HEK293 (cell line): ENCODE measurements around the gene SOX13.

Source experiments
- CTCF ChIA-PET: fragments of 350-600 bp; formaldehyde crosslinking; extraction: SDS; loops from one replicate; lab custom pipeline; 2021; ENCODE audit warnings: antibody characterized with exemption; lab: Yijun Ruan, JAX
- POLR2A ChIA-PET: fragments of 300-600 bp; formaldehyde crosslinking; extraction: SDS; loops from one replicate; lab custom pipeline; 2020; ENCODE audit warnings: antibody characterized with exemption, inconsistent platforms; lab: Yijun Ruan, JAX
- H3K27ac ChIP-seq: fragments of 200-500 bp; sonication (Bioruptor generic); 2 replicates; pipeline ENCODE4 v1.5.1; 2014; ENCODE audit warnings: low read depth, low read length, control low read depth, inconsistent platforms; ENCODE audit errors: extremely low read depth
- H3K36me3 ChIP-seq, 2 experiments: fragments of 200-500 bp in 1 of 2; sonication (Bioruptor generic) in 1 of 2; 1 replicate in 1 of 2; 2 replicates in 1 of 2; pipeline ENCODE4 v1.5.1; 2014 to 2017; ENCODE audit warnings: inconsistent platforms in 2 of 2, low read length in 2 of 2; ENCODE audit not compliant: control insufficient read depth in 2 of 2, insufficient read depth in 1 of 2
- H3K4me1 ChIP-seq: fragments of 200-500 bp; sonication (Bioruptor generic); 2 replicates; pipeline ENCODE4 v1.5.1; 2014; ENCODE audit warnings: mild to moderate bottlenecking, low read length, inconsistent platforms; ENCODE audit not compliant: control insufficient read depth, insufficient read depth
- H3K4me3 ChIP-seq: 2 replicates; pipeline ENCODE4 v1.5.1; 2011; ENCODE audit warnings: low read depth, mild to moderate bottlenecking, control low read depth, low read length, moderate library complexity
- H3K9me3 ChIP-seq: fragments of 200-500 bp; sonication (Bioruptor generic); 2 replicates; pipeline ENCODE4 v1.5.1; 2014; ENCODE audit warnings: low read depth, low read length, inconsistent platforms; ENCODE audit not compliant: control insufficient read depth, insufficient read depth
- BCL11A ChIP-seq: fragments of 450-650 bp; formaldehyde crosslinking; IDR thresholded peaks from 2 replicates; pipeline ENCODE4 v1.5.1; 2016; ENCODE audit warnings: low read depth, missing biosample characterization, missing genetic modification characterization
- BCL6B ChIP-seq: fragments of 450-650 bp; formaldehyde crosslinking; IDR thresholded peaks from 2 replicates; pipeline ENCODE4 v1.5.1; 2017; ENCODE audit warnings: missing biosample characterization, missing genetic modification characterization
- GLIS1 ChIP-seq: fragments of 450-650 bp; formaldehyde crosslinking; IDR thresholded peaks from 2 replicates; pipeline ENCODE4 v1.5.1; 2016; ENCODE audit warnings: missing biosample characterization, missing genetic modification characterization
- HIC1 ChIP-seq: fragments of 450-650 bp; formaldehyde crosslinking; IDR thresholded peaks from 2 replicates; pipeline ENCODE4 v1.5.1; 2016; ENCODE audit warnings: missing biosample characterization, missing genetic modification characterization
- INSM2 ChIP-seq: fragments of 450-650 bp; formaldehyde crosslinking; IDR thresholded peaks from 2 replicates; pipeline ENCODE4 v1.5.1; 2016; ENCODE audit warnings: missing biosample characterization, missing genetic modification characterization
- SP3 ChIP-seq: fragments of 450-650 bp; formaldehyde crosslinking; IDR thresholded peaks from 2 replicates; pipeline ENCODE4 v1.5.1; 2016; ENCODE audit warnings: missing biosample characterization, missing genetic modification characterization
- TRIM28 ChIP-seq: IDR thresholded peaks from 2 replicates; pipeline ENCODE4 v1.6.1; 2011; ENCODE audit warnings: low read length, control low read depth, borderline replicate concordance
- ZBTB17 ChIP-seq: fragments of 450-650 bp; formaldehyde crosslinking; IDR thresholded peaks from 2 replicates; pipeline ENCODE4 v1.5.1; 2016; ENCODE audit warnings: missing biosample characterization, missing genetic modification characterization
- ZBTB20 ChIP-seq: fragments of 450-650 bp; formaldehyde crosslinking; IDR thresholded peaks from 2 replicates; pipeline ENCODE4 v1.5.1; 2016; ENCODE audit warnings: missing biosample characterization, missing genetic modification characterization
- ZBTB49 ChIP-seq: fragments of 450-650 bp; formaldehyde crosslinking; IDR thresholded peaks from 2 replicates; pipeline ENCODE4 v1.5.1; 2016; ENCODE audit warnings: missing biosample characterization, missing genetic modification characterization, low read depth
- ZEB2 ChIP-seq: fragments of 450-650 bp; formaldehyde crosslinking; IDR thresholded peaks from 2 replicates; pipeline ENCODE4 v1.5.1; 2016; ENCODE audit warnings: missing biosample characterization, missing genetic modification characterization
- ZFP37 ChIP-seq: fragments of 450-650 bp; formaldehyde crosslinking; IDR thresholded peaks from 2 replicates; pipeline ENCODE4 v1.5.1; 2016; ENCODE audit warnings: missing biosample characterization, missing genetic modification characterization
- ZNF121 ChIP-seq: fragments of 450-650 bp; formaldehyde crosslinking; IDR thresholded peaks from 2 replicates; pipeline ENCODE4 v1.5.1; 2016; ENCODE audit warnings: missing biosample characterization, missing genetic modification characterization
- ZNF146 ChIP-seq: fragments of 450-650 bp; formaldehyde crosslinking; IDR thresholded peaks from 2 replicates; pipeline ENCODE4 v1.5.1; 2016; ENCODE audit warnings: missing biosample characterization, missing genetic modification characterization
- ZNF157 ChIP-seq: fragments of 450-650 bp; formaldehyde crosslinking; IDR thresholded peaks from 2 replicates; pipeline ENCODE4 v1.5.1; 2016; ENCODE audit warnings: missing biosample characterization, missing genetic modification characterization
- ZNF211 ChIP-seq: fragments of 450-650 bp; formaldehyde crosslinking; IDR thresholded peaks from 2 replicates; pipeline ENCODE4 v1.5.1; 2016; ENCODE audit warnings: low read depth, missing biosample characterization, missing genetic modification characterization
- ZNF510 ChIP-seq: fragments of 450-650 bp; formaldehyde crosslinking; IDR thresholded peaks from 2 replicates; pipeline ENCODE4 v1.5.1; 2018; ENCODE audit warnings: mild to moderate bottlenecking, missing genetic modification characterization, missing biosample characterization; ENCODE audit not compliant: insufficient replicate concordance
- ZNF514 ChIP-seq: fragments of 450-650 bp; formaldehyde crosslinking; IDR thresholded peaks from 2 replicates; pipeline ENCODE4 v1.5.1; 2016; ENCODE audit warnings: missing biosample characterization, missing genetic modification characterization
- ZNF549 ChIP-seq: fragments of 450-650 bp; IDR thresholded peaks from 2 replicates; pipeline ENCODE4 v1.5.1; 2018; ENCODE audit warnings: missing biosample characterization, missing genetic modification characterization, mild to moderate bottlenecking, inconsistent platforms, moderate library complexity
- ZNF585B ChIP-seq: fragments of 450-650 bp; formaldehyde crosslinking; IDR thresholded peaks from 2 replicates; pipeline ENCODE4 v1.5.1; 2016; ENCODE audit warnings: missing biosample characterization, missing genetic modification characterization
- ZNF623 ChIP-seq: fragments of 450-650 bp; formaldehyde crosslinking; IDR thresholded peaks from 2 replicates; pipeline ENCODE4 v1.5.1; 2016; ENCODE audit warnings: missing biosample characterization, missing genetic modification characterization
- ZNF701 ChIP-seq: fragments of 450-650 bp; formaldehyde crosslinking; IDR thresholded peaks from 2 replicates; pipeline ENCODE4 v1.5.1; 2016; ENCODE audit warnings: missing biosample characterization, missing genetic modification characterization
- ZSCAN5A ChIP-seq: fragments of 450-650 bp; formaldehyde crosslinking; IDR thresholded peaks from 2 replicates; pipeline ENCODE4 v1.5.1; 2016; ENCODE audit warnings: missing biosample characterization, missing genetic modification characterization

SOX13 gene

GRCh38 chr1:204123376-204123775 is 50.5 kb downstream of the SOX13 start:
- Histone ChIP-seq H3K36me3 (peaks cover 0 to 43% of the 10 kb centered on the region in 2 experiments; a peak in 2 of 3 replicates), H3K4me1 (no peaks in the 10 kb centered on the region), H3K4me3 (no peak overlapping the region), H3K9me3 (no peaks in the 10 kb centered on the region), H3K27ac (no peak overlapping the region)
- ChIA-PET CTCF (interaction anchor here (0.6 to 1.0 kb wide), 4 partner anchors 102 to 634 kb away, joined by 3 to 5 read pairs (median 3); no protein-coding TSS in a partner anchor), POLR2A (no interaction called here)
- TF ChIP-seq ZNF549 (tag by site-specific recombination) (no peak), ZNF623 (tag by site-specific recombination) (no peak), ZNF157 (tag by site-specific recombination) (no peak), HIC1 (tag by site-specific recombination) (no peak), ZNF211 (tag by site-specific recombination) (no peak), ZSCAN5A (tag by site-specific recombination) (no peak)

- ChIA-PET CTCF (interaction anchor here (1.0 to 1.4 kb wide), 2 partner anchors 253 kb away, joined by 5 read pairs; no protein-coding TSS in a partner anchor), POLR2A (no interaction called here)
- Histone ChIP-seq H3K4me1 (0 out of 2 replicates have a peak, but pooled peaks cover 3% of the 10 kb centered on the region), H3K36me3 (peaks cover 0 to 43% of the 10 kb centered on the region in 2 experiments; a peak in 2 of 3 replicates), H3K27ac (no peak overlapping the region), H3K4me3 (no peak overlapping the region), H3K9me3 (no peaks in the 10 kb centered on the region)
- no peak for TF ChIP-seq ZNF510 (tag by site-specific recombination)
- TF ChIP-seq TRIM28 = no peak
- no peak for TF ChIP-seq ZNF585B (tag by site-specific recombination)
- no peak for TF ChIP-seq ZEB2 (tag by site-specific recombination)
- no peak for TF ChIP-seq ZNF146 (tag by site-specific recombination)
- no peak for TF ChIP-seq ZBTB17 (tag by site-specific recombination)
- no peak for TF ChIP-seq ZBTB20
- no peak for TF ChIP-seq ZNF701 (tag by site-specific recombination)
- TF ChIP-seq ZFP37 (tag by site-specific recombination) = no peak
- TF ChIP-seq SP3 = no peak
- no peak for TF ChIP-seq GLIS1 (tag by site-specific recombination)
- no peak for TF ChIP-seq BCL11A (tag by site-specific recombination)
- no peak for TF ChIP-seq ZNF514 (tag by site-specific recombination)
Measured at GRCh38 chr1:204124639-204125038, 51.7 kb downstream of the SOX13 start.

GRCh38 chr1:204125759-204126351 is 52.9 kb downstream of the SOX13 start:
- ChIA-PET POLR2A (no interaction called here), CTCF (interaction anchor here (0.6 to 1.4 kb wide), 2 partner anchors 253 to 255 kb away, joined by 3 to 5 read pairs; no protein-coding TSS in a partner anchor)
- no peaks in the 10 kb centered on the region for H3K9me3 ChIP-seq
- no peak overlapping the region for H3K27ac ChIP-seq
- 0 out of 2 replicates have a peak, but pooled peaks cover 3% of the 10 kb centered on the region for H3K4me1 ChIP-seq
- H3K4me3 ChIP-seq = no peak overlapping the region
- H3K36me3 ChIP-seq = peaks cover 0 to 37% of the 10 kb centered on the region in 2 experiments; a peak in 1 of 3 replicates
- TF ChIP-seq ZNF121 (no peak), BCL6B (tag by site-specific recombination) (no peak), INSM2 (tag by site-specific recombination) (no peak), ZBTB49 (tag by site-specific recombination) (no peak)
